Upper lobe of left lung (tissue), 4 donors: ENCODE results near the gene TMEM62.

Experiments
- POLR2A ChIP-seq, 4 donors: fragments of 450-650 bp; IDR thresholded peaks; one replicate each; pipeline ENCODE4 v1.5.1; 2016 to 2017; ENCODE audit warnings: antibody characterized with exemption in 4 of 4, mild to moderate bottlenecking in 2 of 4
- TF ChIP-seq, protein P1 (sequence below), 6 experiments: fragments of 450-650 bp in 4 of 6; fragments of 200-600 bp in 2 of 6; sonication (generic) in 2 of 6; IDR thresholded peaks; one replicate each; pipeline ENCODE4 v1.5.1; 2016 to 2019; ENCODE audit warnings: antibody characterized with exemption in 6 of 6

DNA sequence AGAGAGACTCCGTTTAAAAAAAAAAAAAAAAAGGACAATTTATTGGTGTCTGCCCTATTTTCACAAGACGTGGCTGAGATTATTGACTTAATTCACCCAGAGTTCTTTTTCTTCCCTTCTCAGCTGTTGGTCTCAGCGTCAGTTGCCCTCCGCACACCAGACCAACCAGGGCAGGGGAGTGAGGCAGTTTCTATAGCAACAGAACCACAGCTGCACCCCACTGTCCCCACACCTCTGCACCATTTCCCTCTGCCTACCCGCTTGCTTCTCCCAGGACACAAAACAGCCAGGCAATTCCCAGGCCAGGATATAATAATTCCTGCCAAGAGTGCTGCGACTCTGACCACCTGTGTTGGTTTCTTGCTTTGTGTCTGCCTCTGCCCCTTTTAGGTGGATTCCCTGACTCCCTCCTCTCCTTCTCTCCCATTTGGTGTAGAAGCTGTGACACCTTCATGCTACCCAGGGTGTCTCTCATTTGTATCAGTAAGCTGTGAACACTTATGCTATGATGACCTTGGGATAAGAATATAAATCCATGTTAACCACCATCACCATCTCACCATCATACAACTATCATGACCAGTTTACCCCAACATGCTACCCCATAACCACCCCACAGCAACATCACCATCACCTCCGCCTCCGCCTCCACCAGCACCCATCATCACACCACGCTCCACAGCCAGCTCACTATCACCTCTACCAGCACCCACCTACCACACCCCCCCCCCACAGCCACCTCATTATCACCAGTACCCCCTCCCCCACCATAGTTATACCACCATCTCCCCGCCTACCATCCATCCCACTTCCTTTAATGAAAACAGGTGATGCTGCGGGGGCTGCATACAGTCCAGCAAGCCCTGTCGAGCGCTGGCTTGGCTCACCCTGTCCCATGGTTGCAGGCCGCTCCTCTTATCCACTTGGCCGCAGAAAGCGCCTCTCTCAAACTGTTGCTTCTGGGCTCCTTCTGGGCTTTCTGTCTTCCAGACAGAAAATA is 86.8 kb downstream of the TMEM62 start:
- TF ChIP-seq, protein P1, sequence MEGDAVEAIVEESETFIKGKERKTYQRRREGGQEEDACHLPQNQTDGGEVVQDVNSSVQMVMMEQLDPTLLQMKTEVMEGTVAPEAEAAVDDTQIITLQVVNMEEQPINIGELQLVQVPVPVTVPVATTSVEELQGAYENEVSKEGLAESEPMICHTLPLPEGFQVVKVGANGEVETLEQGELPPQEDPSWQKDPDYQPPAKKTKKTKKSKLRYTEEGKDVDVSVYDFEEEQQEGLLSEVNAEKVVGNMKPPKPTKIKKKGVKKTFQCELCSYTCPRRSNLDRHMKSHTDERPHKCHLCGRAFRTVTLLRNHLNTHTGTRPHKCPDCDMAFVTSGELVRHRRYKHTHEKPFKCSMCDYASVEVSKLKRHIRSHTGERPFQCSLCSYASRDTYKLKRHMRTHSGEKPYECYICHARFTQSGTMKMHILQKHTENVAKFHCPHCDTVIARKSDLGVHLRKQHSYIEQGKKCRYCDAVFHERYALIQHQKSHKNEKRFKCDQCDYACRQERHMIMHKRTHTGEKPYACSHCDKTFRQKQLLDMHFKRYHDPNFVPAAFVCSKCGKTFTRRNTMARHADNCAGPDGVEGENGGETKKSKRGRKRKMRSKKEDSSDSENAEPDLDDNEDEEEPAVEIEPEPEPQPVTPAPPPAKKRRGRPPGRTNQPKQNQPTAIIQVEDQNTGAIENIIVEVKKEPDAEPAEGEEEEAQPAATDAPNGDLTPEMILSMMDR (IDR thresholded peaks at IDR 0.05): no peak
- no peak for TF ChIP-seq POLR2A (IDR thresholded peaks at IDR 0.05)
